HG03571 (cell line): ENCODE data around the gene EOLA2.
"Not testable (repeated sequence)": the region's sequence is repeated elsewhere in the genome, so short reads cannot be mapped to it uniquely, and the experiment has no call there.

ENCODE experiments used
- ATAC-seq: cut with Tn5 transposase; IDR thresholded peaks from one replicate; pipeline ENCODE4 v1.9.1; 2021; ENCODE audit not compliant: unreplicated experiment

Gene EOLA2

DNA sequence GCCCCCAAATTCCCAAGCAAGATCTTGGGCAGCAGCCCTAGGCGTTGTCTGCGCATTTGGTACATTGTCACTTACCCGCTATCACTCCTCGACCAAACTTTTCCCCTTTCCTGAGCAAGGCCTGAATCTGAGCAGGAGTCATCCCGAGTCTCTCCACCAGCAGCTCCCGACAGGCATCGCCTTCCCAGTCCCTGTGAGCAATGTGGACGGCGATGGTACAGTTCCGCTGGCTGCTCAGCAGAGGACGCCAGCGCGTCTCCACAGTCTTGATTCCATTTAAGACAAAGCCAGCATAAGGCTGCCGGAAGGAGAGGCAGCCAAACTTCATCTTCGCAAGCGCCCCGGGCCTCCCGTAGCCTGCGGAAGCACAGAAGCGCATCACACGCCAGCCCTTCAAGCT lies 4.7 kb downstream of the EOLA2 start:
- not testable (repeated sequence) for ATAC-seq

DNA sequence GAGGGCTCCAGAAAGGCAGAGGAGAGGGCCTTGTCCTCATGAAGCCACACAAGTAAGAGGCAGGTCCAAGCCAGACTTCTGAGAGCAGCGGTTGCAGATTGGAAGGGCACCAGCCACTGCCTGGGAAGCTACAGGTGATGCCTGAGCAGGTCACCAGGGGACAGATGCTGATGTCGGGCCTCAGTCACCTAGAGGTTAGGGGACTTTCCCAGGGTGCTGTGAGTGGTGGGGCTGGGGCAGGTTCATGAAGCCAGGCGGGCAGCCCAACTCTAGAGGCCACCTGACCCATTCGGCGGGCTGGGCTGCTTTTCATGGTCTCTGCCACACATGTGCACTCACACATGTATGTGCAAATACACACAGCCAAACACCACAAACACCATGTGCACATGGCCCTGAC lies 5.3 kb downstream of the EOLA2 start:
- peak; percentile 33 for ATAC-seq

DNA sequence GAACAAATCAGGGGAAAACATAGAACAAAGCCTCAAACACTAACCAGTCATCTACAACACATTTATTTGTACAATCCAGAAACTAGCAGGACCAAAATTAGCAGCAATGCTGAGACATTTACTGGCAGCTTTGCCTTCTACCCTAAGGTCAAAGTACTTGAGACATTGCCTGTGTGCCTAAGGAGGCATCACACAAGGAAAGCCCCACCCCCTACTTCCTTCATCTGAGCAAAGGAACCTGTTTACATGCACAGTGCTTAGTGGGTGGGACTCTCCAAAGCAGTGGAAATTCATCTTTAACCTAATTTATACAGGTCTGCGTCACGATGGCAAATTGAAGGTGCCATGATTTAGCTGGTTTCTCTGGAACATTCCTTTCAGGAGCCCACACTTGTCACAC lies 6.1 kb downstream of the EOLA2 start:
- ATAC-seq, result not testable (repeated sequence)

DNA sequence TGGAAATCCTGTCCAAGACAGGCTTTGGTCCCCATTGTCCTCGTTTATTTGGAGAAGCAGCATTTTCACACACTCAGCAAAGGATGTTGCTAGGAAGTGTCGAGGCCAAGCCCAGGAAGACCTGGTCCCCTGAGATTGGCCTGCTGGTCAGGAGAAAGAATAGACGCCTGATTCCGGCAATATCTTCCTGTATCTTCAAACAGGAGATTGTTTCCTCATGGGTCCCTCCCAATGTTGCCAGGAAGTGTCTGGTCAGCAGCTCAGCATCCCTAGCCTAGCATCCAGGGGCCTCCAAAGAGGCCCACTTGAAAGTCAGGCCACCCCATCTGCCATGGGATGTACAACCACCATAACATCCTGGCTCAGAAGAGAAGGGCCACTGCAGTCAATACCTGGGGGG lies 6.9 kb downstream of the EOLA2 start:
- not testable (repeated sequence) for ATAC-seq

DNA sequence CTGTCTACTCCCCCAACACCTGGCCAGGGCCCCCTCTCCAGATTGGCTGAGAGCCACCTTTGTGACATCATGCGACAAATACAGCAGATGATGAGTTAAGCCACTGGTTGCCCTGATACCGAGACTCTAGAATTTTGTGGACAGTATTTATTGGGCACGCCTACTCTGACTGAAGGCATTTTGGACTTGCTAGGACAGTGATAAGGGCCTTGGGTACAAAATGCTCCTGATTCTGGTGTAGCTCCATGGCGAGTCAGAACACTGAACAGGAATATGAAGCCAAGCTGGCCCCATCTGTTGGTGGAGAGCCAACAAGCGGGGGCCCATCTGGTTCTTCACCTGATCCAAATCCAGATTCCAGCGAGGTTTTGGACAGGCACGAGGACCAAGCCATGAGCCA lies 8.9 kb downstream of the EOLA2 start, which contains the start of gene HSFX4:
HSFX4 (plus strand) TSS at position 174 of the 400 bp plus-strand sequence; CDS start at position 246, 72 bp downstream.
- ATAC-seq, result not testable (repeated sequence)

DNA sequence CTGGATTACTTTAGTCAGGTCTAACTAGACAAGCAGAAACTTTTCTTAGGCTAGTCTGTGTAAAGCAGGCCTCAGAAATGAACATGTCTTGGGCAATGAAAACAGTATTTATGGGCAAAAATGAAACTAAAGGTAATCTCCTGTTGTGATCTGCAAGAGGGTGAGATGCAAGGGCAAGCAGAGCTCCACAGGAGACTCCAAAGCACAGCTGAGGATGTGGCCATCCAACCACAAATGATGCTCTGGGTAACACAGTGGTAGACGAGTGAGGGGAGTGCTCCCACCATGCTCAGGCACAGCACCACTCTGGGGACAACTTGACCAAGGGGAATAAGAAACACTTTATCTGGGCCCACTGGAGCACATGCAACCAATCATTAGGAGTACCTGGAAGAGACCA lies 9.7 kb downstream of the EOLA2 start:
- ATAC-seq, result not testable (repeated sequence)

DNA sequence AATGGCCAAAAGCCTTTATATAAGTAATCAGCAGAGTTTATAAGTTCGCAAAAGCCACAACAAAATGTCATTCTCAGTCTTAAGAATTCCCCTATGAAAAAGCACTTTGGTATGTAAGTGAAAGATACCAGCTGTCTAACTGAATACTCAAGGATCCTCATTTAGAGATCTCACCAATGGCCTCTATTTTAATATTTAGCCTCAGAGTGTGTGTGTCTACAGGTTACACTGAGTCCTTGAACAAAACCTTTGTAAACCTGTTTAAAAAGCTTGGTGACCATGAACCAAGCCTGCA lies 10.4 kb downstream of the EOLA2 start:
- not testable (repeated sequence) for ATAC-seq

DNA sequence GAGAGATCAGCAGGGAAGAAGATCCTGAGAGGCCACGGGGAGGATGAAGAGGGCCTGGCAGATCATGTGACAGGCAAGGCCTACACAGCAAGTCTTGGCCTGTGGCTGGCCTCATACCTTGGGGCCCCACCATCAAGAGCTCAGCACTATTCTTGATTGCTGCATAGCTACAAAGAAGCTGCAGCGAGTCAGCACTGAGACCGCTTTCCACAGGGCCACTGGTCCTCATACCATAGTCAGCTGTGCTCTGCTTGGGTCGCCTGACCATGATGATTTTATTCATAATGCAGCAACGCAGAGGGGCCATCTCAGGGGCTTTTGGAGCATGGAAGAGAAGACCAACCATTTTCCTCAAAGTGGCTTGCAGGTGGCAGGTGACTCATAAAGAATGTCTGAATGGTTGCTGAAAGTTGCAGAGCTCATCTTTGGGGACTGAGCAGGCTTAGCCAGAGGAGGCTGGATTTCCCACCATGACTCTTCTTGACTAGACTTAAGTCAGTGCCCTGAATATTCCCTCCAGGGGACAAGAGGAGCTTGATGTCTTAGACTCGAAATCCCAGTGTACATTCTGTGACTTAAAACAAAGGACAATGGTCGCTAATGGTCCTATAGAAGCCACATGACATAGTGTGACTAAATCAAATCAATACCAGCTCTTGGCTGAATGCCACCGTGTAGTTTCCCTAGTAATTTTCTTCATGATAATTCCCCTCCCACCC lies 10.9 kb downstream of the EOLA2 start:
- ATAC-seq, result not testable (repeated sequence)

DNA sequence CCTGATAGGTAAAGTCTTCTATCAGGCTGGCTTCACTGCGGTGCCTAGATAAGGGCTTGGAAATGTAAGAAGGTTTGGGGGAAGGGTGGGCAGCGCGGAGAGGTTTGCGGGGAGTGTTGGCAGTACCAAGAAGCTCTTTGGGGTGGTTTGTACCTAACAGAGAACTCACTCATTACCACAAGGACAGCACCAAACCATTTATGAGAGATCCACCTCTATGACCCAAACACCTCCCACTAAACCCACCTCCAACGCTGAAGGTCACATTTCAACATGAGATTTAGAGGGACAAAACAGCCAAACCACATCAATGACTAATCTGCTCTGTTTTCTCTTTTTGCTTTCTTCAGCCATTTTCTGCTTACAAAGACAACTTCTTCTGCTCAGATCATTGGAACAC lies 13.9 kb downstream of the EOLA2 start:
- not testable (repeated sequence) for ATAC-seq

DNA sequence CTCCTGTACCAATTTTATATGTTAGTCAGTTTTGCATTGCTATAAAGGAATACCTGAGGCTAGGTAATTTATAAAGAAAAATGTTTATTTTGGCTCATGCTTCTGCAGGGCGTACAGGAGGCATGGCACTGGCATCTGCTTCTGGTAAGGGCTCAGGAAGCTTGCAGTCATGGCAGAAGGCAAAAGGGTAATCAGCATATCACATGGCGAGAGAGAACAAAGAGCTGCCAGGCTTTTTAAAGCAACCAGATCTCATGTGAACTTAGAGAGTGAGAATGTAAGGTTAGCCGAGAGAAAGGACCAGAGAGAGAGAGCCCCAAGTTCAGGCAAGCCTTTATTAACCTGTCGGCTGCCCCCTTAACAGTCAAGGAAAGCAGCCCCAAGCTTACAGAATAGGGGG lies 14.5 kb downstream of the EOLA2 start:
- not testable (repeated sequence) for ATAC-seq

DNA sequence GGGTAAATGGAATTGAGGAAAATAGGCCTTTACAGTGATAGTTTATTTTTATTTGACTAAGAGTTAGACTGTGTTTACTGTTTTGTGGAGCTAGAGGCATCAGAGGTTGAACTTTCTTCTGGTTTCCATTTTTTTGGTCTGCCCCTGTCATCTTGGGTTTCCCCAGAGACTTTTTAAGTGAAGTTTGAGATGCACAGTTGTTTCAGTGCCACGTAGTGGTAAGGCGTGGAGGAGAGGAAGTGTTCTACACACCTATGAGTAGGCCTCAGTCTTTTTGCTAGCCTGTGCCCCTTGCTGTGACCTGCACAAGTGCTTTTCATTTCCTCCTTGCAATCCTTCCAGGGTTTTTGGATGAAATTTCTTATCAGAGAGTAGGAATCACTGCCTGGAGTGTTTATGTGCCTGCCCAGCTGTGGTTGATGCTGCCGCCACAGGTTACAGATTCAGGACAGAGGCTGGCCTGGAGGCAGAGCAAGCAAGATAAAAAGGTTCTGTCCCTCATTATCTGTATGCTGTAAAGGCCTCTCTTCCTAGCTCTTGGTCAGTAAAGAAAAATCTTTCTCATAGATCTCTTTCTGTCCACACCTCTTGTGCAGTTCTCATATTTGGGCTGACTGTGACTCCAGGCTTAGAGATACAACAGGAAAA lies 21.4 kb downstream of the EOLA2 start:
- ATAC-seq, result peak; percentile 71

DNA sequence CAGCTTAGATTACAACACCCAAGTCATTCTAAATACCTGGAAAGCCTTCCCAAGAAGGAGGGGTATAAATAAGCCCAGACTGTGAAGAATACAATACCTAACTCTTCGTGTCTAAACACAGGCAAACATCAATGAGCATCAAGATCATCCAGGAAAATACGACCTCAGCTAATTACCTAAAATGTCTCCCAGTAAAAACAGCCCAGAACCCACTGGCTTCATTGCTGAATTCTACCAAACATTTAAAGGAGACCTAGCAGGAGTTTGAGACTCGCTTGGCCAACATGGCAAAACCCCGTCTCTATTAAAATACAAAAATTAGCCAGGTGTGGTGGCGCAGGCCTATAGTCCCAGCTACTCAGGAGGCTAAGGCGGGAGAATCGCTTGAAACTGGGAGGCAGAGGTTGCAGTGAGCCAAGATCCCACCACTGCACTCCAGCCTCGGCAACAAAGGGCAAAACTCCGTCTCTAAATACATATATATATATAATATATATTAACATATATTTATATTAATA lies 28.1 kb downstream of the EOLA2 start:
- ATAC-seq, result no peak

DNA sequence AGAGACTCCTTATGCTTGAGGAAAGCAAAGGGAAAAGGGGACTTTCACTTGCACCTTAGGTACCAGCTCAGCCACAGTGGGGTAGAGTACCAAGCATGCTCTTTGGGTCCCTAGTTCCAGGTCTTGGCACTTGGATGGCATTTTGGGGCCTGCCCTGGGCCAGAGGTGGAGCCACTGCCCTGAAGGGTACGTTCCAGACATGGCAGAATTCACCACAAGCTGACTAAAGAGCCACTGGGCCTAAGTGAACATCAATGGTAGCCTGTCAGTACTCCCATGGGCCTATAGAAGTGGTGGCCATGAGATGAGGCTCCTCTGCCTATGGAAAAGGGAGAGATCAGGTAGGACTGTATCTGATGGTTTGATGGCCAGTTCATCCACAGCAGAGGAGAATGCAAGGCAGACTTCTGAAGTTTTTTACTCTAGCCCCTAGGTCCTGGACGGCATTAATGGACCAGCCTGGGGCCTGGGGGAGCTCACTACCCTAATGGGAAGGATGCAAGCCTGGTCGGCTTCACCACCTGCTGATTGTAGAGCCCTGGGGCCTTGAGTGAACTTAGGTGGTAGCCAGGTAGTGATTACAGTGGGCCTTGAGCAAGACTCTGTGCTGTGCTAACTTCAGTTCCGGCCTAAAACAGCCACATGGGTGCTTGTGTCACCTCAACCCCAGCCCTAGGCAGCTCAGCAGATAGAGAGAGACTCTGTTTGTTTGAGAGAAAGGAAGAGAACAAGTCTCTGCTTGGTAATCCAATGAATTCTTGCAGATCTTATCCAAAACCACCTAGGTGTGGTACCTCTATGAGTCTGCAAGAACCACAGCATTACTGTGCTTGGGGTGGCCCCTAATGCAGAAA lies 28.7 kb downstream of the EOLA2 start:
- no peak for ATAC-seq

DNA sequence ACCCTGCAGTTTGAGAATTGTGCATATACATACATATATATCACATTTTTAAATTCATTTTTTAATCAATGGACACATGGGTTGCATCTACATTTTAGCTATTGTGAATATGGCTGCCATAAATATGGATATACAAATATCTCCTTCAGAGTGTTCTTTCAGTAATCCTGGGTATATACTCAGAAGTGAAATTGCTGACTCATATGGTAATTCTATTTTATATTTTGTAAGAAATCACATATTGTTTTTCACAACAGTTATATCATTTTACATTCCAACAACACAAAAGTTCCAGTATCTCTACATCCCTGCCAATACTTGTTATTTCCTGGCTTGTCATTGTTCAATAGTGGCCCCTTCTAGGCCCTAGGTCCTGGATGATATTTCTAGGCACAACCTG lies 29.6 kb downstream of the EOLA2 start:
- ATAC-seq, result no peak

DNA sequence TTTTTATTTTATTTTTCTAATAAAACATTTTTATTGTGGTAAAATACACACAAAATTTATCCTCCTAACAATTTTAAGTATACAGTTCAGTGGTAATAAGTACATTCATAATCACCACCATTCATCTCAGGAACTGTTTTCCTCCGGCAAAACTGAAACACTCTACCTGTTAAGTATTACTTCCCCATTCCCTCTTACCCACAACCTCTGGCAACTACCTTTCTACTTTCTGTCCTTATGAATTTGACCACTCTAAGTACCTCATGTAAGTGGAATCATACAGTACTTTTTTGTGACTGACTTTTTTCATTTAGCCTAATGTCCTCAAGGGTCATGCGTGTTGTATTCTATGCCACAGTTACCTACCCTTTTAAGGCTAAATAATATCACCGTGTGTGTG lies 30.0 kb downstream of the EOLA2 start:
- ATAC-seq, result peak; percentile 72

DNA sequence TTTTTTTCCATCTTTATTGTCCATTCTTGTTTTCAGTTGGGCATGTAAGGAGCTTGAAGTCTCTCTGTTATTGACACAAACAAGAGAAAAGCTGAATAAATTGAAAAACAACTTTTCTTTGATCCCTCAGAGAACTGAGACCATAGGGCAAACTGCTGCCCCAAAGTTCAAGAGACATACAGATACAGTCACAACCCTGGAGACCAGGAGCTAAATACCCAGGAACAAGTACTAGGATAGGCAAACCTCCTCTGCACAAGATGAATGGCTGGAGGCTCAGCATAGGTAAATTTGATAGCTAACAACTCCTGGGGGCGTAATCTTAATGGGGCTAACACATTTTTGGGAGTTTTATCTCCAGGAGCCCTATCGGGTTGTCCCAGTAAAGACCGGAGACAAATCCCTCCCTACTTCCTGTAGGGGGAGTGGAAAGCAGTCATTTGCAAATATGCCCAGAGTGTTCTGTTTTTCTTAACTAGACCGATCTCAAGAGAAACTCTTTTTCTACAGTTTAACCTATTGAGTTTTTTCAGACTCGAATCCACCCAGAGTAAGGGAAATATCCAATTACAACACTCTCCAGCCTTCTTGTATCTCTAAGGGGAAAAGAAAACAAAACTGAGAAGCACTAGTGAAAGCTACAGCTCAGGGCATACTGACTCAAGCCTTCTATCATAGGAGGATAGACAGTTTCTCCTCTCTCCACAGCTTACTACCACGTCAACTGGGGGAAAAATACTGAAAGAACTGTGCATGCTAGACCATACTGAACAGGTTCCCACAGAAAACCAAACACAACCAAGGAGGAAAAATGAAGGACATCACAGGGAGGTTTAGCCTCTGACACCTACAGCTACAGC lies 34.2 kb downstream of the EOLA2 start:
- peak; percentile 64 for ATAC-seq

DNA sequence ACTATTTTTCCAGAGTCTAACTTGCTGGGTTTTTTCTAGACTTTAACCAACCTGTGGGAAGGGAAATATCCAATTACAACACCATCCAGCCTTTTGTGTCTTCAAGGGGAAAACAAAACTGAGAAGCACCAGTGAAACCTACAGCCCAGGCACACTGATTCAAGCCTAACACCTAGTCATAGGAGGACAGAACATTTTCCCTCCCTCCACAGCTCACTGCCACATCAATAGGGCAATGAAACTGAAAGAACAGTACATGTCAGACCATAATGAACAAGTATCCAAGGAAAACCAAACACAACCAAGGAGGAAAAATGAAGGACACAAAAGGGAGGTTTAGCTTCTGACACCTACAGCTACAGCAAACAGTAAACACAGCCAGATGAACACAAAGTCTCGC lies 39.7 kb downstream of the EOLA2 start:
- ATAC-seq, result no peak

DNA sequence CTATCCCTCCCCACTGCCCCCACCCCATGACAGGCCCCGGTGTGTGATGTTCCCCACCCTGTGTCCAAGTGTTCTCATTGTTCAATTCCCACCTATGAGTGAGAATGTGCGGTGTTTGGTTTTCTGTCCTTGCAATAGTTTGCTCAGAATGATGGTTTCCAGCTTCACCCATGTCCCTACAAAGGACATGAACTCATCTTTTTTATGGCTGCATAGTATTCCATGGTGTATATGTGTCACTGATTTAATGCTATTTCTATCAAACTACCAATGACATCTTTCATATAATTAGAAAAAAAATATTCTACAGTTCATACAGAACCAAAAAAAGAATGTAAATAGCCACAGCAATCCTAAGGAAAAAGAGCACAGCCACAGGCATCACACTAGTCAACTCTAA lies 47.5 kb downstream of the EOLA2 start:
- ATAC-seq, result not testable (repeated sequence)
